WERI-Rb-1 (cell line): ENCODE results near the gene LRBA.

ENCODE experiments used
- DNase-seq: peaks from one replicate; pipeline ENCODE4 v3.0.0-alpha.2; 2020
- H3K27ac ChIP-seq: fragments of 250-450 bp; sonication (Bioruptor Pico); 2 replicates; pipeline ENCODE4 v1.5.1; 2020; ENCODE audit warnings: mild to moderate bottlenecking, moderate library complexity
- H3K27me3 ChIP-seq: fragments of 250-450 bp; sonication (Bioruptor Pico); 2 replicates; pipeline ENCODE4 v1.5.1; 2021; ENCODE audit warnings: mild to moderate bottlenecking, low read depth, moderate library complexity; ENCODE audit not compliant: insufficient read depth, severe bottlenecking
- H3K36me3 ChIP-seq: fragments of 250-450 bp; sonication (Bioruptor Pico); 2 replicates; pipeline ENCODE4 v1.5.1; 2020; ENCODE audit warnings: mild to moderate bottlenecking, moderate library complexity
- H3K4me3 ChIP-seq: 2 replicates; pipeline ENCODE4 v1.5.1; 2011; ENCODE audit warnings: low read depth, mild to moderate bottlenecking, control low read depth, low read length
- H3K9me3 ChIP-seq: fragments of 250-450 bp; sonication (Bioruptor Pico); 2 replicates; pipeline ENCODE4 v1.5.1; 2021; ENCODE audit warnings: mild to moderate bottlenecking, moderate library complexity; ENCODE audit not compliant: severe bottlenecking
- CTCF ChIP-seq: IDR thresholded peaks from 2 replicates; pipeline ENCODE4 v1.5.1; 2011; ENCODE audit warnings: low read depth, mild to moderate bottlenecking, control low read depth, inconsistent platforms, low read length

The LRBA gene

GRCh38 chr4:150278206-150278605 is 736.9 kb downstream of the LRBA start:
- H3K36me3 ChIP-seq: no peaks in the 10 kb centered on the region; the same call in none of the 2 replicates
- no peaks in the 10 kb centered on the region for H3K27me3 ChIP-seq
- TF ChIP-seq CTCF: no peak
- H3K9me3 ChIP-seq: peaks cover 12% of the 10 kb centered on the region
- no peak overlapping the region for H3K4me3 ChIP-seq
- H3K27ac ChIP-seq: peak overlapping the region; percentile 88
- peak; percentile 98 for DNase-seq

GRCh38 chr4:150268444-150268843 is 746.6 kb downstream of the LRBA start:
- Histone ChIP-seq H3K4me3 (no peak overlapping the region), H3K36me3 (peaks cover 18% of the 10 kb centered on the region), H3K27ac (no peak overlapping the region), H3K27me3 (no peaks in the 10 kb centered on the region), H3K9me3 (peaks cover 16% of the 10 kb centered on the region)
- DNase-seq: no peak
- TF ChIP-seq CTCF: no peak

GRCh38 chr4:150265806-150266205 is 749.3 kb downstream of the LRBA start:
- Histone ChIP-seq H3K36me3 (peaks cover 10% of the 10 kb centered on the region), H3K9me3 (peaks cover 2% of the 10 kb centered on the region), H3K27ac (no peak overlapping the region), H3K4me3 (no peak overlapping the region), H3K27me3 (no peaks in the 10 kb centered on the region)
- TF ChIP-seq CTCF: no peak
- no peak for DNase-seq

- Histone ChIP-seq H3K4me3 (no peak overlapping the region), H3K27me3 (no peaks in the 10 kb centered on the region), H3K27ac (no peak overlapping the region), H3K9me3 (no peaks in the 10 kb centered on the region), H3K36me3 (peaks cover 8% of the 10 kb centered on the region)
- TF ChIP-seq CTCF: no peak
- no peak for DNase-seq
Measured at GRCh38 chr4:150264595-150265161, 750.4 kb downstream of the LRBA start.

- H3K9me3 ChIP-seq: no peaks in the 10 kb centered on the region
- TF ChIP-seq CTCF: no peak
- no peaks in the 10 kb centered on the region for H3K27me3 ChIP-seq
- H3K36me3 ChIP-seq: peaks cover 8% of the 10 kb centered on the region
- no peak for DNase-seq
- H3K27ac ChIP-seq: no peak overlapping the region
- no peak overlapping the region for H3K4me3 ChIP-seq
Measured at GRCh38 chr4:150262611-150263010, 752.5 kb downstream of the LRBA start.

- no peaks in the 10 kb centered on the region for H3K9me3 ChIP-seq
- H3K36me3 ChIP-seq: peaks cover 8% of the 10 kb centered on the region
- DNase-seq: no peak
- no peak for TF ChIP-seq CTCF
- H3K27me3 ChIP-seq: no peaks in the 10 kb centered on the region
- no peak overlapping the region for H3K27ac ChIP-seq
- H3K4me3 ChIP-seq: no peak overlapping the region
Measured at GRCh38 chr4:150261571-150261970, 753.5 kb downstream of the LRBA start.
